Mesothelial cell of epicardium (in vitro differentiated cells): Measurements from ENCODE around the gene MYO5B. TPM values are rescaled to one million over a fixed set of nuclear protein-coding genes. Genes with fewer than 3 reads are reported as not detected.

Experiments used
- DNase-seq, 2 experiments: peaks; one replicate each; pipeline ENCODE4 v3.0.0; 2021; ENCODE audit warnings: low spot score in 2 of 2; ENCODE audit not compliant: unreplicated experiment in 2 of 2
- H3K27ac Mint-ChIP-seq: 2 replicates; pipeline ENCODE4 v1.8.0; 2021; ENCODE audit warnings: mixed read lengths
- H3K27me3 Mint-ChIP-seq: 2 replicates; pipeline ENCODE4 v1.8.0; 2021; ENCODE audit warnings: low read depth, mixed read lengths
- H3K36me3 Mint-ChIP-seq: 2 replicates; pipeline ENCODE4 v1.8.0; 2021; ENCODE audit warnings: mixed read lengths
- H3K4me1 Mint-ChIP-seq: 2 replicates; pipeline ENCODE4 v1.8.0; 2021; ENCODE audit warnings: mixed read lengths
- H3K4me3 Mint-ChIP-seq: 2 replicates; pipeline ENCODE4 v1.8.0; 2021; ENCODE audit warnings: mild to moderate bottlenecking, moderate library complexity, mixed read lengths
- H3K9me3 Mint-ChIP-seq: 2 replicates; pipeline ENCODE4 v1.8.0; 2021; ENCODE audit warnings: mixed read lengths
- total RNA-seq: library from RNA; stranded (reverse); gene quantifications from 3 replicates; pipeline ENCODE4 v1.2.1, GENCODE V29; 2021
- TF ChIP-seq, protein P1 (sequence below): fragments of 200-600 bp; sonication (generic); IDR thresholded peaks from one replicate; pipeline ENCODE4 v1.5.0; 2021; ENCODE audit warnings: antibody characterized with exemption; ENCODE audit not compliant: unreplicated experiment

The MYO5B gene
- total RNA-seq, 1 donor from 2014 or later: 15.1 TPM

DNA sequence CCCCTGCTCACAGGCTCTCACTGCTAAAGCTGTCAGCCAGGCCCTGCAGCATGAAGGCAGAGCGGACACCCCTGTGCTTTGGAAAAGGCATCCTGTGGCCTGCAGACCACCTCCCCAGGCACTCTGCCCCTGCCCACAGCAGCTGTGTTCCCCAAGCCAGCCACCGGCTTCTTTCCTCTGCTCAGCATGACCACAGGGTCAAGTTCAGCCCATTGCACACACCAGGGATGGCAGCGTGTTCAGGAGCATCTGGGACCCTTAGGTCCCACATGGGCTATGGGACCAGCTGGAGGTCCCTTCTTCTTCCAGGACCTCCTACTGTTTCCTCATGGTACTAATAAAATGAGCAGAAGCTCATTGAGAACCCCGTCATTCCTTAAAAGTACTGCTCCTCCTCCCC, 263.2 kb downstream of the MYO5B start:
- no peaks in the 10 kb centered on the region for H3K4me1 Mint-ChIP-seq
- TF ChIP-seq, protein P1, sequence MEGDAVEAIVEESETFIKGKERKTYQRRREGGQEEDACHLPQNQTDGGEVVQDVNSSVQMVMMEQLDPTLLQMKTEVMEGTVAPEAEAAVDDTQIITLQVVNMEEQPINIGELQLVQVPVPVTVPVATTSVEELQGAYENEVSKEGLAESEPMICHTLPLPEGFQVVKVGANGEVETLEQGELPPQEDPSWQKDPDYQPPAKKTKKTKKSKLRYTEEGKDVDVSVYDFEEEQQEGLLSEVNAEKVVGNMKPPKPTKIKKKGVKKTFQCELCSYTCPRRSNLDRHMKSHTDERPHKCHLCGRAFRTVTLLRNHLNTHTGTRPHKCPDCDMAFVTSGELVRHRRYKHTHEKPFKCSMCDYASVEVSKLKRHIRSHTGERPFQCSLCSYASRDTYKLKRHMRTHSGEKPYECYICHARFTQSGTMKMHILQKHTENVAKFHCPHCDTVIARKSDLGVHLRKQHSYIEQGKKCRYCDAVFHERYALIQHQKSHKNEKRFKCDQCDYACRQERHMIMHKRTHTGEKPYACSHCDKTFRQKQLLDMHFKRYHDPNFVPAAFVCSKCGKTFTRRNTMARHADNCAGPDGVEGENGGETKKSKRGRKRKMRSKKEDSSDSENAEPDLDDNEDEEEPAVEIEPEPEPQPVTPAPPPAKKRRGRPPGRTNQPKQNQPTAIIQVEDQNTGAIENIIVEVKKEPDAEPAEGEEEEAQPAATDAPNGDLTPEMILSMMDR: no peak
- H3K27me3 Mint-ChIP-seq: no peaks in the 10 kb centered on the region
- DNase-seq: no peak
- no peak overlapping the region for H3K4me3 Mint-ChIP-seq
- peaks cover 6% of the 10 kb centered on the region for H3K9me3 Mint-ChIP-seq
- peaks cover 19% of the 10 kb centered on the region for H3K36me3 Mint-ChIP-seq
- H3K27ac Mint-ChIP-seq: no peak overlapping the region

DNA sequence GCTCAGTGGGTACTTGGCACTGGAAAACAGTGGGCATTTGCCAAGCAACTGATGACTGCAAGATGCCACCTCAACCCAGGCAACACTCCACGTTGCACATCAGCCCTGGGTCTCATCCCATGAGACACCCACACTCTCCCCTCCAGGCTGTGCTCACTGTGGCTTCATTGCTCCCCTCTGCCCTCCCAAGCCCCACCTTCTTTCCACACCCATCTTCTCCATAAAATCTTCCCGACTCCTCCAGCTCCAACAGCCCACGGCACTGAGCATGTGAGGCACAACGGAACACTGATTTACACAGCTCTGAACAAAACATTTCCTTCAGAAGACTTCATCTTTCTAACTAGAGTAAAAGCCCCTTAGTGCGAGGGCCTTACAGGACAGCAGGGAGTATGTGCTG, 263.8 kb downstream of the MYO5B start:
- H3K27me3 Mint-ChIP-seq: no peaks in the 10 kb centered on the region

DNA sequence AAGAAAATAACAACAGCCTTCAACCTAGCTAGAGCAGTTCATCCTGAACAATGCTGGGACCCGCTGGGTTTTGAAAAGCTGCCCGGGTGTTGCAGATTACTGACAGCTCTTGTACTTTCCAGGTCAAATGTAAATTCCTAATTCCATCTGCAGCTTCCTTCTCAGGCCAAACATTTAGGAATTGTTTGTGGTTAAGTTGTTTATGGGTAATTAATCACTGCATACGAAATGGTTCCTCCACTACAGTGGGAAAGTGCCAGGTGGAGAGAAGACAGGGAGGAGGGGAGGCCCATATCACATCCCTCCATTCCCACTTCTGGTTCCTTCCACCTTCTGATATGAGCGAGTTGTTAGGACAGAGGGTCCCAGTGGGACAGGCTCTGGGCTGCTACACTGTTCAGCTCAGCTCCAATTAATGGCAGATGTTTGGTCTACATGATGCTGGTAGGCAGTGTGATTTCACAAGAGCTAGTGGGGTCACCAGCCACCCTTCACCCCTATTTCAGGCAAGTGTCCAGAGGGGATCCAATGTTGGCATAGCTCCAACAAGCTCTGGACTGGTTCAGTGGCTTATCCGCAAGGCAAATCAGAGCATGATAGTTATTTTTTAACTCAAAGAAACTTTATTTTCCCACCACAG, 268.7 kb downstream of the MYO5B start:
- DNase-seq: no peak
- Mint-ChIP-seq H3K36me3 (peaks cover 26% of the 10 kb centered on the region), H3K27ac (no peak overlapping the region), H3K27me3 (no peaks in the 10 kb centered on the region), H3K9me3 (peaks cover 8% of the 10 kb centered on the region), H3K4me3 (no peak overlapping the region), H3K4me1 (peaks cover 4% of the 10 kb centered on the region)
- TF ChIP-seq, protein P1: no peak

More for the DNA sequence above, 263.8 kb downstream of the MYO5B start:
- Mint-ChIP-seq H3K4me1 (no peaks in the 10 kb centered on the region), H3K27ac (no peak overlapping the region), H3K36me3 (peaks cover 23% of the 10 kb centered on the region), H3K9me3 (peaks cover 8% of the 10 kb centered on the region), H3K4me3 (no peak overlapping the region)
- TF ChIP-seq, protein P1: no peak
- DNase-seq: no peak

DNA sequence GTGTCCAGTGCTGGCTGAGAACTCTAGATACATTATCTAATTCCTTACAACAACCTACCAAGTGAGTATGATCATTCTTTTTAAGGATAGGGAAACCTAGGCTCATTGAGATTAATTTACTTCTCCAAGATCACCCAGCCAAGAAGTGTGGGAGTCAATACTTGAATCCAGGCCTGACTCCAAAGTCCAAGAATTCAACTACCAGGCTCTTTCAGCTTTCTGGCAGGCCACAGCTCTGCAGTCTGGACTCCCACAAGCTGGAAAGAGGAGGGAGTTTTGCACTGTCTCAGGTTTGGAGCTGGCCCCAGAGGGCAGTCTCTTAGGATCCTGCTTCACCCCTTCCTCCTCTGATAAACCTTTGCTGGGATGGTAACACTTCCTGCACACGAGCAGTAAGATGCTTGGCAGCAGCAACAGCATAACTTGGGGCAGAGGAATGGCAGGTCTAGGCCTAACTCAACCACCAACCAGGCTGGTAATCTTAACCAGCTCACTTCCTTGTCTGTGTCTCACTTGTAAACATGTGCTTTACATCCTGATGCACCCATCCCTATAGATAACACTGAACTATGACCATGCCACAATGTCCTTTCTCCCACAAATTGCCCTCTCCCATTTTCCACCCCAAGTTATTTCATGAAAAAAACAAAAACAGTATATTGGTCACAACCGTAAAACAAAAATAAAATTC, 270.5 kb downstream of the MYO5B start:
- Mint-ChIP-seq H3K27me3 (no peaks in the 10 kb centered on the region), H3K4me1 (peaks cover 13% of the 10 kb centered on the region), H3K27ac (no peak overlapping the region), H3K9me3 (peaks cover 8% of the 10 kb centered on the region), H3K36me3 (peaks cover 26% of the 10 kb centered on the region), H3K4me3 (no peak overlapping the region)
- TF ChIP-seq, protein P1: no peak
- no peak for DNase-seq

DNA sequence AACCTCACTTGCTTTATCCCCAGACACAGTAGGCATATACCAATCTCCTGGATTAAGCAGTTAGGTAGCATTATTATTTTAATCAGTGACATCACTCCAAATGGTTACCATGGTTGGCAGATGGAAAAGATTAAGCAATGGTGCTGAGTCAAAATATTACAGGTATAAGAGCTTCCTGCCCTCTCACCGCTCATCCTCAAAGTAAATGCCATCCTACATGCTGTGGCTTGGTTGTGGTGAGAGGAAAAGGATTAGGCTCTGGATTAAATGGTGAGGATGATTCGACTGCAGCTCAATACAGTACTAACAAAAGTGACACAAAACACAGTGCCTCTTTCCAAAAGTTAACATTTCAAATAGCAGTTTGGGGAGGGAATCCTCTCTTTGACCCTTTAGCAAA, 272.7 kb downstream of the MYO5B start:
- DNase-seq: no peak
- Mint-ChIP-seq H3K36me3 (peaks cover 17% of the 10 kb centered on the region), H3K4me1 (peaks cover 13% of the 10 kb centered on the region), H3K4me3 (no peak overlapping the region), H3K27me3 (no peaks in the 10 kb centered on the region), H3K9me3 (peaks cover 5% of the 10 kb centered on the region), H3K27ac (no peak overlapping the region)
- TF ChIP-seq, protein P1: no peak
